ENCODE data around the gene LBR.

LBR gene

GRCh38 chr1:225466848-225467192, 39.0 kb upstream of the LBR start:
- Histone ChIP-seq H3K79me2 (ENCODE audit: insufficient read depth, low read length) (peaks cover 8% of the 10 kb centered on the region; the same call in 1 of the 2 replicates), H3K4me2 (ENCODE audit: low read depth, low read length, poor library complexity, severe bottlenecking) (peak overlapping the region; percentile 90), H2AFZ (ENCODE audit: low read length) (0 out of 2 replicates have a peak overlapping the region, but pooled peaks have one; percentile 60), H3K9me2 (replicated peaks; ENCODE audit: low read depth, low read length) (no peaks in the 10 kb centered on the region), H3K9ac (ENCODE audit: low read depth, low read length, poor library complexity, severe bottlenecking) (peak overlapping the region; percentile 88), H3K27me3 (ENCODE audit: insufficient read depth, low read length, poor library complexity, severe bottlenecking) (no peaks in the 10 kb centered on the region), H3K9me3 (ENCODE audit: insufficient read depth, low read depth, low read length) (no peaks in the 10 kb centered on the region), H3K36me3 (ENCODE audit: insufficient read depth, low read length) (no peaks in the 10 kb centered on the region), H3F3A (ENCODE audit: low read depth) (no peaks in the 10 kb centered on the region), H3K4me3 (ENCODE audit: low read length, poor library complexity, severe bottlenecking) (peak overlapping the region; percentile 80), H4K20me1 (ENCODE audit: insufficient read depth, low read length, poor library complexity, severe bottlenecking) (no peaks in the 10 kb centered on the region), H3K4me1 (ENCODE audit: insufficient read depth, low read length, poor library complexity, severe bottlenecking) (peaks cover 18% of the 10 kb centered on the region)
- TF ChIP-seq EZH2phosphoT487 (IDR thresholded peaks at IDR 0.05; ENCODE audit: borderline replicate concordance) (no peak), CTCF (conservative IDR thresholded peaks at IDR 0.05; ENCODE audit: low read length) (no peak)

GRCh38 chr1:225465793-225466517, 38.1 kb upstream of the LBR start:
- Histone ChIP-seq H3K27me3 (ENCODE audit: insufficient read depth, low read length, poor library complexity, severe bottlenecking) (no peaks in the 10 kb centered on the region), H3K4me2 (ENCODE audit: low read depth, low read length, poor library complexity, severe bottlenecking) (no peak overlapping the region), H3K36me3 (ENCODE audit: insufficient read depth, low read length) (no peaks in the 10 kb centered on the region), H3K9me2 (replicated peaks; ENCODE audit: low read depth, low read length) (no peaks in the 10 kb centered on the region), H3K9ac (ENCODE audit: low read depth, low read length, poor library complexity, severe bottlenecking) (no peak overlapping the region), H3K4me3 (ENCODE audit: low read length, poor library complexity, severe bottlenecking) (no peak overlapping the region), H3K9me3 (ENCODE audit: insufficient read depth, low read depth, low read length) (no peaks in the 10 kb centered on the region), H3K4me1 (ENCODE audit: insufficient read depth, low read length, poor library complexity, severe bottlenecking) (peaks cover 22% of the 10 kb centered on the region), H3K79me2 (ENCODE audit: insufficient read depth, low read length) (peaks cover 8% of the 10 kb centered on the region; the same call in 1 of the 2 replicates), H4K20me1 (ENCODE audit: insufficient read depth, low read length, poor library complexity, severe bottlenecking) (no peaks in the 10 kb centered on the region), H2AFZ (ENCODE audit: low read length) (no peak overlapping the region), H3F3A (ENCODE audit: low read depth) (no peaks in the 10 kb centered on the region)
- TF ChIP-seq EZH2phosphoT487 (IDR thresholded peaks at IDR 0.05; ENCODE audit: borderline replicate concordance) (no peak), CTCF (conservative IDR thresholded peaks at IDR 0.05; ENCODE audit: low read length) (no peak)

GRCh38 chr1:225464851-225465792, 37.3 kb upstream of the LBR start:
- Histone ChIP-seq H4K20me1 (ENCODE audit: insufficient read depth, low read length, poor library complexity, severe bottlenecking) (no peaks in the 10 kb centered on the region), H3F3A (ENCODE audit: low read depth) (no peaks in the 10 kb centered on the region), H3K9me2 (replicated peaks; ENCODE audit: low read depth, low read length) (no peaks in the 10 kb centered on the region), H3K9ac (ENCODE audit: low read depth, low read length, poor library complexity, severe bottlenecking) (no peak overlapping the region), H2AFZ (ENCODE audit: low read length) (no peak overlapping the region), H3K4me3 (ENCODE audit: low read length, poor library complexity, severe bottlenecking) (no peak overlapping the region), H3K79me2 (ENCODE audit: insufficient read depth, low read length) (peaks cover 8% of the 10 kb centered on the region; the same call in 1 of the 2 replicates), H3K9me3 (ENCODE audit: insufficient read depth, low read depth, low read length) (no peaks in the 10 kb centered on the region), H3K27me3 (ENCODE audit: insufficient read depth, low read length, poor library complexity, severe bottlenecking) (no peaks in the 10 kb centered on the region), H3K36me3 (ENCODE audit: insufficient read depth, low read length) (no peaks in the 10 kb centered on the region), H3K4me1 (ENCODE audit: insufficient read depth, low read length, poor library complexity, severe bottlenecking) (peaks cover 30% of the 10 kb centered on the region), H3K4me2 (ENCODE audit: low read depth, low read length, poor library complexity, severe bottlenecking) (no peak overlapping the region)
- TF ChIP-seq EZH2phosphoT487 (IDR thresholded peaks at IDR 0.05; ENCODE audit: borderline replicate concordance) = no peak
- TF ChIP-seq CTCF (conservative IDR thresholded peaks at IDR 0.05; ENCODE audit: low read length) = no peak
